Activated T-cell treated with anti-CD3 and anti-CD28 coated beads, Interleukin-2, amount 50 U/mL, for 4 hours (primary cell): Measurements from ENCODE around the gene INPP4B. TPM values are rescaled to one million over a fixed set of nuclear protein-coding genes. Genes with fewer than 3 reads are reported as not detected.

ENCODE experiments used
- ATAC-seq, 2 donors: fragments of 200-7000 bp; cut with Tn5 transposase; one replicate each; pipeline ENCODE4 v1.10.0; 2021
- DNase-seq: peaks from one replicate; pipeline ENCODE4 v3.0.0-alpha.2; 2020
- H3K27me3 Mint-ChIP-seq: one replicate; pipeline ENCODE4 v1.8.0; 2021; ENCODE audit warnings: low read depth, mixed read lengths
- H3K36me3 Mint-ChIP-seq: one replicate; pipeline ENCODE4 v1.8.0; 2022; ENCODE audit warnings: mixed read lengths; ENCODE audit not compliant: insufficient read depth
- H3K4me1 Mint-ChIP-seq: one replicate; pipeline ENCODE4 v1.8.0; 2021; ENCODE audit warnings: low read depth, mixed read lengths
- H3K4me3 Mint-ChIP-seq: one replicate; pipeline ENCODE4 v1.8.0; 2021; ENCODE audit warnings: mild to moderate bottlenecking, moderate library complexity, mixed read lengths
- H3K9me3 Mint-ChIP-seq: one replicate; pipeline ENCODE4 v1.8.0; 2021; ENCODE audit warnings: mixed read lengths
- total RNA-seq, 3 donors: library from RNA; stranded (reverse); gene quantifications; one replicate each; pipeline ENCODE4 v1.2.1, GENCODE V29; 2021

Gene INPP4B
- total RNA-seq, 3 donors from 2014 or later = 93.2 to 99.0 (median 93.4) TPM

- no peak for DNase-seq
These were observed 812.0 kb downstream of the INPP4B start for GRCh38 chr4:142034101-142034500.

GRCh38 chr4:142030010-142030409 lies 816.1 kb downstream of the INPP4B start:
- no peak for ATAC-seq
- H3K9me3 Mint-ChIP-seq = no peaks in the 10 kb centered on the region
- peaks cover 40% of the 10 kb centered on the region for H3K36me3 Mint-ChIP-seq

More at GRCh38 chr4:142034101-142034500, 812.0 kb downstream of the INPP4B start:
- no peak for ATAC-seq
- H3K36me3 Mint-ChIP-seq = peaks cover 34% of the 10 kb centered on the region
- H3K4me3 Mint-ChIP-seq = no peak overlapping the region
- H3K9me3 Mint-ChIP-seq = no peaks in the 10 kb centered on the region
- no peaks in the 10 kb centered on the region for H3K27me3 Mint-ChIP-seq
- H3K4me1 Mint-ChIP-seq = peaks cover 12% of the 10 kb centered on the region

GRCh38 chr4:142021761-142022160 lies 824.3 kb downstream of the INPP4B start:
- Mint-ChIP-seq H3K36me3 (peaks cover 2% of the 10 kb centered on the region), H3K9me3 (peaks cover 4% of the 10 kb centered on the region), H3K4me1 (no peaks in the 10 kb centered on the region), H3K4me3 (no peak overlapping the region), H3K27me3 (no peaks in the 10 kb centered on the region)
- no peak for ATAC-seq
- no peak for DNase-seq

More at GRCh38 chr4:142030010-142030409, 816.1 kb downstream of the INPP4B start:
- Mint-ChIP-seq H3K4me1 (peaks cover 3% of the 10 kb centered on the region), H3K27me3 (no peaks in the 10 kb centered on the region), H3K4me3 (no peak overlapping the region)
- no peak for DNase-seq

GRCh38 chr4:142021181-142021580 lies 824.9 kb downstream of the INPP4B start:
- H3K36me3 Mint-ChIP-seq = peaks cover 2% of the 10 kb centered on the region
- no peak for DNase-seq
- peaks cover 4% of the 10 kb centered on the region for H3K9me3 Mint-ChIP-seq
- no peak for ATAC-seq
- H3K27me3 Mint-ChIP-seq = no peaks in the 10 kb centered on the region
- no peaks in the 10 kb centered on the region for H3K4me1 Mint-ChIP-seq
- no peak overlapping the region for H3K4me3 Mint-ChIP-seq

- Mint-ChIP-seq H3K36me3 (no peaks in the 10 kb centered on the region), H3K4me1 (no peaks in the 10 kb centered on the region), H3K9me3 (peaks cover 12% of the 10 kb centered on the region), H3K27me3 (no peaks in the 10 kb centered on the region), H3K4me3 (no peak overlapping the region)
- ATAC-seq = peak; percentile 48 to 67
- no peak for DNase-seq
These were observed 830.1 kb downstream of the INPP4B start for GRCh38 chr4:142016031-142016430.

GRCh38 chr4:142009751-142010150 lies 836.4 kb downstream of the INPP4B start:
- Mint-ChIP-seq H3K36me3 (no peaks in the 10 kb centered on the region), H3K9me3 (peaks cover 22% of the 10 kb centered on the region), H3K27me3 (peaks cover 2% of the 10 kb centered on the region), H3K4me1 (no peaks in the 10 kb centered on the region), H3K4me3 (no peak overlapping the region)
- DNase-seq (no peak), ATAC-seq (no peak)

GRCh38 chr4:142005519-142005918 lies 840.6 kb downstream of the INPP4B start:
- ATAC-seq (no peak), DNase-seq (no peak)
- Mint-ChIP-seq H3K9me3 (peaks cover 13% of the 10 kb centered on the region), H3K36me3 (no peaks in the 10 kb centered on the region), H3K27me3 (peaks cover 5% of the 10 kb centered on the region), H3K4me3 (no peak overlapping the region), H3K4me1 (no peaks in the 10 kb centered on the region)

- Mint-ChIP-seq H3K4me1 (no peaks in the 10 kb centered on the region), H3K27me3 (peaks cover 7% of the 10 kb centered on the region), H3K9me3 (peaks cover 13% of the 10 kb centered on the region), H3K36me3 (peaks cover 2% of the 10 kb centered on the region), H3K4me3 (no peak overlapping the region)
- ATAC-seq (no peak), DNase-seq (no peak)
These were observed 846.5 kb downstream of the INPP4B start for GRCh38 chr4:141999446-142000143.

GRCh38 chr4:141995056-141995455 lies 851.0 kb downstream of the INPP4B start:
- Mint-ChIP-seq H3K9me3 (peaks cover 23% of the 10 kb centered on the region), H3K4me3 (no peak overlapping the region), H3K4me1 (no peaks in the 10 kb centered on the region), H3K36me3 (peaks cover 2% of the 10 kb centered on the region), H3K27me3 (peaks cover 8% of the 10 kb centered on the region)
- ATAC-seq = no peak
- DNase-seq = no peak

GRCh38 chr4:141977433-141977832 lies 868.7 kb downstream of the INPP4B start:
- H3K36me3 Mint-ChIP-seq = no peaks in the 10 kb centered on the region
- ATAC-seq (no peak), DNase-seq (no peak)
- H3K4me1 Mint-ChIP-seq = no peaks in the 10 kb centered on the region
- no peaks in the 10 kb centered on the region for H3K9me3 Mint-ChIP-seq
- H3K4me3 Mint-ChIP-seq = no peak overlapping the region
- peaks cover 6% of the 10 kb centered on the region for H3K27me3 Mint-ChIP-seq
